ENCODE results near the gene PRKAG2.
"Not testable (repeated sequence)": the region's sequence is repeated elsewhere in the genome, so short reads cannot be mapped to it uniquely, and the experiment has no call there.

Gene PRKAG2

GRCh38 chr7:151785681-151785965 lies 91.3 kb downstream of the PRKAG2 start:
- DNase-seq (ENCODE audit: low read depth): no peak
- TF ChIP-seq CTCF (IDR thresholded peaks at IDR 0.05; ENCODE audit: insufficient read depth, low read depth, low read length, missing control alignments): no peak
- H3K4me3 ChIP-seq (ENCODE audit: low read length): no peak overlapping the region

GRCh38 chr7:151784853-151785680 lies 91.8 kb downstream of the PRKAG2 start:
- TF ChIP-seq CTCF (IDR thresholded peaks at IDR 0.05; ENCODE audit: insufficient read depth, low read depth, low read length, missing control alignments): no peak
- no peak overlapping the region for H3K4me3 ChIP-seq (ENCODE audit: low read length)
- DNase-seq (ENCODE audit: low read depth): no peak

- no peak for DNase-seq (ENCODE audit: low read depth)
- no peak overlapping the region for H3K4me3 ChIP-seq (ENCODE audit: low read length)
- no peak for TF ChIP-seq CTCF (IDR thresholded peaks at IDR 0.05; ENCODE audit: insufficient read depth, low read depth, low read length, missing control alignments)
These were observed 92.8 kb downstream of the PRKAG2 start for GRCh38 chr7:151783958-151784575.

GRCh38 chr7:151782598-151783448 lies 94.1 kb downstream of the PRKAG2 start:
- peak; percentile 63 for TF ChIP-seq CTCF (IDR thresholded peaks at IDR 0.05; ENCODE audit: insufficient read depth, low read depth, low read length, missing control alignments)
- DNase-seq (ENCODE audit: low read depth): peak; percentile 29
- H3K4me3 ChIP-seq (ENCODE audit: low read length): peak overlapping the region; percentile 27

- H3K4me3 ChIP-seq (ENCODE audit: low read length); DNase-seq (ENCODE audit: low read depth): not testable (repeated sequence)
These were observed 94.7 kb downstream of the PRKAG2 start for GRCh38 chr7:151782256-151782597.

GRCh38 chr7:151781161-151781845 lies 95.6 kb downstream of the PRKAG2 start:
- DNase-seq (ENCODE audit: low read depth): no peak
- H3K4me3 ChIP-seq (ENCODE audit: low read length): no peak overlapping the region
- TF ChIP-seq CTCF (IDR thresholded peaks at IDR 0.05; ENCODE audit: insufficient read depth, low read depth, low read length, missing control alignments): no peak

GRCh38 chr7:151780631-151781030 lies 96.3 kb downstream of the PRKAG2 start:
- DNase-seq (ENCODE audit: low read depth): no peak

More at GRCh38 chr7:151780631-151781030, 96.3 kb downstream of the PRKAG2 start:
- no peak overlapping the region for H3K4me3 ChIP-seq (ENCODE audit: low read length)
- TF ChIP-seq CTCF (IDR thresholded peaks at IDR 0.05; ENCODE audit: insufficient read depth, low read depth, low read length, missing control alignments): no peak
